Adrenal gland (tissue), 12 donors: Measurements from ENCODE around the gene CALHM5. TPM values are rescaled to one million over a fixed set of nuclear protein-coding genes. Genes with fewer than 3 reads are reported as not detected.

Source experiments
- DNase-seq, 7 donors: peaks; one replicate each; pipeline ENCODE4 v3.0.0-alpha.2; 2019 to 2020
- H3K27ac ChIP-seq, 5 donors: fragments of 200-600 bp; sonication (generic) in 4 of 5; 1 replicate in 3 of 5; 2 replicates in 2 of 5; pipeline versions ENCODE4 v1.5.1 to v1.8.0; 2016 to 2020; ENCODE audit warnings: mild to moderate bottlenecking in 1 of 5
- H3K27me3 ChIP-seq: fragments of 200-600 bp; 2 replicates; pipeline ENCODE4 v1.8.0; 2021
- H3K36me3 ChIP-seq, 2 donors: fragments of 200-600 bp; replicated peaks in 1 of 2; 1 replicate in 1 of 2; 2 replicates in 1 of 2; pipeline versions ENCODE4 v1.5.1 to v1.8.0; 2018 to 2022
- H3K4me1 ChIP-seq, 2 donors: fragments of 200-600 bp; replicated peaks in 1 of 2; 1 replicate in 1 of 2; 2 replicates in 1 of 2; pipeline versions ENCODE4 v1.5.1 to v1.8.0; 2018 to 2021
- H3K4me3 ChIP-seq, 4 donors: fragments of 200-600 bp; sonication (generic) in 3 of 4; one replicate each; pipeline ENCODE4 v1.5.1; 2016 to 2018
- H3K9me3 ChIP-seq, 3 donors: fragments of 200-600 bp; sonication (generic) in 1 of 3; replicated peaks in 1 of 3; 1 replicate in 2 of 3; 2 replicates in 1 of 3; pipeline versions ENCODE4 v1.5.1 to v1.8.0; 2016 to 2021
- POLR2A ChIP-seq, 2 donors: fragments of 450-650 bp; IDR thresholded peaks; one replicate each; pipeline ENCODE4 v1.6.1; 2017; ENCODE audit warnings: antibody characterized with exemption in 2 of 2, mild to moderate bottlenecking in 2 of 2, moderate library complexity in 1 of 2
- WGBS, 4 donors: extraction: QIAGEN DNeasy Blood & Tissue Kit in 2 of 4; methylation state at CpG; one replicate each; pipeline versions ENCODE4 v1.1.5 to v1.1.7; 2013 to 2017; 5-methylcytosine and 5-hydroxymethylcytosine counted together
- intact Hi-C, 2 donors: fragments of 100-400 bp; cut with DNase I; formaldehyde crosslinking; loops; one replicate each; pipeline versions ENCODE4 v1.14.1 to v1.15.0; 2022 to 2023
- polyA plus RNA-seq, 3 donors: library from polyadenylated mRNA; stranded (reverse); fragments of 200-250 nt in 2 of 3; fragments of 350-450 nt in 1 of 3; fragmentation: Illumina TruSeq in 1 of 3; extraction: RNeasy Lipid Tissue Mini Kit (QIAGEN cat#74804) in 1 of 3; gene quantifications; one replicate each; pipeline ENCODE4 v1.2.3, GENCODE V29; 2013 to 2014
- total RNA-seq, 9 donors: library from RNA; depleted of rRNA in 4 of 9; stranded (reverse); fragments of >200 nt in 4 of 9; fragments of 120-200 nt in 1 of 9; fragmentation: NEBNext Ultra II Directional in 1 of 9; extraction: Animal tissue kit (Norgen Biotek cat#: 25700) in 1 of 9; gene quantifications; one replicate each; pipeline versions ENCODE4 v1.1.0 to v1.2.4, GENCODE V29; 2013 to 2023
- TF ChIP-seq, protein P1 (sequence below), 6 experiments: fragments of 450-650 bp in 4 of 6; fragments of 200-600 bp in 2 of 6; sonication (generic) in 1 of 6; IDR thresholded peaks; 1 replicate in 5 of 6; 2 replicates in 1 of 6; pipeline versions ENCODE4 v1.5.1 to v1.8.0; 2016 to 2021; ENCODE audit warnings: antibody characterized with exemption in 6 of 6, mild to moderate bottlenecking in 2 of 6, moderate library complexity in 1 of 6
- donor health status: healthy with polysubstance abuse.
- donor health status: Bipolar disorder and iron deficiency.
- donor health status: DM: yes; HTN: yes; CAD: no.
- donor health status: DM: no; HTN: no; CAD: no.
- donor health status: DM: no; HTN: no; CAD: no.
- donor health status: DM: yes; HTN: yes; CAD: no.

Gene CALHM5
- total and polyA plus RNA-seq, 12 donors: 0.32 to 2.2 (median 0.95) TPM

DNA sequence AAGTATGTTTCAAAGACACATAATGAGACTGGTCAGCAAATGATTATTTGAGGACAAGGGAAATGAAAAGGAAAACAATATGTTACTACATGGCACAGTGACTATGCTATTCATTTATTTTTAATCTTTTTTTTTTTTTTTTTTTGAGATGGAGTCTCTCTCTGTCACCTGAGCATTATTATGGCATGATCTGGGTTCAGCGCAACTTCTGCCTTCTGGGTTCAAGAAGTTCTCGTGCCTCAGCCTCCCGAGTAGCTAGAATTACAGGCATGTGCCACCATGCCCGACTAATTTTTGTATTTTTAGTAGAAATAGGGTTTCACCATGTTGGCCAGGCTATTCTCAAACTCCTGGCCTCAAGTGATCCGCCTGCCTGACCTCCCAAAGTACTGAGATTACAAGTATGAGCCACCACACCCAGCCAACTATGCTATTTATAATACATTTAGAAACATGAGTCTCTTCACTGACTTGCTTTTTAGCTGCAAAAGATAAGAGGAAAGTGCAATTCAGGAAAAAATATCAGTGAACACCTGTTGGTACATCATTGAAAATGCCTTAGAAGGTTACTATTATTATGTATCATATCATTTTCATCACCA is 45.5 kb downstream of the CALHM5 start:
- H3K36me3 ChIP-seq: no peaks in the 10 kb centered on the region
- TF ChIP-seq, protein P1, sequence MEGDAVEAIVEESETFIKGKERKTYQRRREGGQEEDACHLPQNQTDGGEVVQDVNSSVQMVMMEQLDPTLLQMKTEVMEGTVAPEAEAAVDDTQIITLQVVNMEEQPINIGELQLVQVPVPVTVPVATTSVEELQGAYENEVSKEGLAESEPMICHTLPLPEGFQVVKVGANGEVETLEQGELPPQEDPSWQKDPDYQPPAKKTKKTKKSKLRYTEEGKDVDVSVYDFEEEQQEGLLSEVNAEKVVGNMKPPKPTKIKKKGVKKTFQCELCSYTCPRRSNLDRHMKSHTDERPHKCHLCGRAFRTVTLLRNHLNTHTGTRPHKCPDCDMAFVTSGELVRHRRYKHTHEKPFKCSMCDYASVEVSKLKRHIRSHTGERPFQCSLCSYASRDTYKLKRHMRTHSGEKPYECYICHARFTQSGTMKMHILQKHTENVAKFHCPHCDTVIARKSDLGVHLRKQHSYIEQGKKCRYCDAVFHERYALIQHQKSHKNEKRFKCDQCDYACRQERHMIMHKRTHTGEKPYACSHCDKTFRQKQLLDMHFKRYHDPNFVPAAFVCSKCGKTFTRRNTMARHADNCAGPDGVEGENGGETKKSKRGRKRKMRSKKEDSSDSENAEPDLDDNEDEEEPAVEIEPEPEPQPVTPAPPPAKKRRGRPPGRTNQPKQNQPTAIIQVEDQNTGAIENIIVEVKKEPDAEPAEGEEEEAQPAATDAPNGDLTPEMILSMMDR (IDR thresholded peaks at IDR 0.05): no peak
- TF ChIP-seq POLR2A (IDR thresholded peaks at IDR 0.05): no peak
- intact Hi-C loops: no loop called here
- no peaks in the 10 kb centered on the region for H3K9me3 ChIP-seq
- peaks cover 0 to 14% of the 10 kb centered on the region in 2 donors for H3K4me1 ChIP-seq
- 87 to 97% (median 92%) methylated on average over 5 of the region's 5 CpGs for WGBS, 4 donors
- no peak overlapping the region for H3K4me3 ChIP-seq
- no peak overlapping the region for H3K27ac ChIP-seq
- no peaks in the 10 kb centered on the region for H3K27me3 ChIP-seq
- no peak for DNase-seq

GRCh38 chr6:116557893-116558292 is 46.5 kb downstream of the CALHM5 start:
- H3K9me3 ChIP-seq: no peaks in the 10 kb centered on the region
- intact Hi-C loops: no loop called here

GRCh38 chr6:116560130-116560529 is 48.7 kb downstream of the CALHM5 start:
- Histone ChIP-seq H3K36me3 (no peaks in the 10 kb centered on the region), H3K27ac (no peak overlapping the region), H3K4me1 (peaks cover 0 to 18% of the 10 kb centered on the region in 2 donors), H3K9me3 (no peaks in the 10 kb centered on the region), H3K27me3 (no peaks in the 10 kb centered on the region), H3K4me3 (no peak overlapping the region)
- intact Hi-C loops: loop anchor here in 1 of 2 donors (10.0 kb wide), 1 partner anchor 285 kb away; the partner anchor contains the start of gene TSPYL1
- 78 to 80% (median 79%) methylated on average over 2 of the region's 2 CpGs for WGBS, 4 donors
- no peak for DNase-seq
- TF ChIP-seq POLR2A (IDR thresholded peaks at IDR 0.05): no peak

More at GRCh38 chr6:116557893-116558292, 46.5 kb downstream of the CALHM5 start:
- TF ChIP-seq, protein P1 (IDR thresholded peaks at IDR 0.05): no peak
- no peak for TF ChIP-seq POLR2A (IDR thresholded peaks at IDR 0.05)
- Histone ChIP-seq H3K4me3 (no peak overlapping the region), H3K27me3 (no peaks in the 10 kb centered on the region), H3K4me1 (peaks cover 0 to 15% of the 10 kb centered on the region in 2 donors), H3K36me3 (no peaks in the 10 kb centered on the region), H3K27ac (peak overlapping the region in 1 of 5 donors; percentile 2)
- peak; percentile 43 to 90 (median 78) for DNase-seq
- WGBS, 4 donors: 14 to 30% (median 25%) methylated on average over 5 of the region's 5 CpGs

GRCh38 chr6:116561377-116562018 is 50.1 kb downstream of the CALHM5 start:
- intact Hi-C loops: loop anchor here in 1 of 2 donors (10.0 kb wide), 1 partner anchor 287 kb away; the partner anchor contains the start of gene TSPYL1
- no peaks in the 10 kb centered on the region for H3K36me3 ChIP-seq
- peaks cover 0 to 18% of the 10 kb centered on the region in 2 donors for H3K4me1 ChIP-seq
- DNase-seq: peak; percentile 61 to 95 (median 80)
- H3K27ac ChIP-seq: no peak overlapping the region
- H3K9me3 ChIP-seq: no peaks in the 10 kb centered on the region
- no peaks in the 10 kb centered on the region for H3K27me3 ChIP-seq
- no peak overlapping the region for H3K4me3 ChIP-seq
- WGBS, 4 donors: 35 to 42% (median 40%) methylated on average over 9 of the region's 9 CpGs
- no peak for TF ChIP-seq POLR2A (IDR thresholded peaks at IDR 0.05)
- TF ChIP-seq, protein P1 (IDR thresholded peaks at IDR 0.05): peak; percentile 84 to 94 (median 92)
